H4 (cell line): ENCODE data around the gene SCUBE2. TPM values are rescaled to one million over a fixed set of nuclear protein-coding genes. Genes with fewer than 3 reads are reported as not detected.
A peak's percentile ranks its signal among the peaks of the same experiment; 100 is the strongest.

ENCODE experiments used
- DNase-seq: peaks from one replicate; pipeline ENCODE4 v3.0.0-alpha.2; 2015; ENCODE audit warnings: low spot score
- total RNA-seq: library from RNA; depleted of rRNA; stranded (reverse); fragments of >200 nt; shearing (Covaris generic); gene quantifications from 2 replicates; pipeline ENCODE4 v1.2.3, GENCODE V29; 2014; rRNA removed

Gene SCUBE2
- total RNA-seq, result 0.10 TPM in 1 of 2 replicates, not detected in the other

DNA sequence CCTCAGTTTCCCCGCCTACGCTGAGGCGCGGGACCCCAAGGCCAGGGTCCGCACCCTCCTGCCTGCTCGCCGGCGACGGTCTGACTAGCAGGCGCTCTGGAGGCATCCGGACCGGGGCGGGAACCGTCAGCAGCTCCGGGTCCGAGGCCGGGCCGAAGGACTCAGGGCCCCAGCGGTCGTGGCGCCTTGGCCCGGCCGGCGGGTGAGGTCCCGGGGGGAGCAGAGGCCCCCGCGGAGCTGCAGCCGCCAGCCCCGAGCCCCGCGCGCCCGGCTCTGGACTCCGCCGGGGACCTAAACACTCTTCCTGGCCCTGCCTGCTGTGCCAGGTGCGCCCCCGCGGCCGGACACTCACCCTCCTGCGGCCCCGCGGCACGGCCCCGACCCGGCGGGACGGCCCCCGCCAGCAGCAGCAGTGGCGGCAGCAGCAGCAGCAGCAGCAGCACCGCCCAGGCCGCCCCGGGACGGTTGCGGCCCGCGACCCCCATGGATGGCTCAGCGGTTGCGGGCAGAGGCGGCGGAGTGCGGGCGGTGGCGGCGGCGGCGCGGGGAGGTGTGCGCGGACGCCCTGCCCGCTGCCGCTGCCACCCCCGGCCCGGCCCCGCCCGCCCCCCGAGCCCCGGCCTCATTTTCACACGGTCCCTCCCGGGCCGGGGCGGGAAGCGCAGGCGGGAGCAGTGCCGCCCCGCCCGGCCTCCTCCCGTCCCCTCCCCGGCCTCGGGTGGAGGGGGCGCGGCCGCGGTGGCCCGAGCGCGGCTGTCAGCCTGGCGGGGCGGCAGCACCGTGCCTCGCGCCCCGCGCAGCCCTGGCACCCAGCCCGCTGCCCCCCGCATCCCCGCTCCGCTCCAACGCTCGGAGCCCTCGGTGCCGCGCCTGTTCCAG is at the start of gene SCUBE2:
SCUBE2 (minus strand) TSS at position 556 of the 879 bp plus-strand sequence; CDS start at position 485, 71 bp downstream.
- no peak for DNase-seq

DNA sequence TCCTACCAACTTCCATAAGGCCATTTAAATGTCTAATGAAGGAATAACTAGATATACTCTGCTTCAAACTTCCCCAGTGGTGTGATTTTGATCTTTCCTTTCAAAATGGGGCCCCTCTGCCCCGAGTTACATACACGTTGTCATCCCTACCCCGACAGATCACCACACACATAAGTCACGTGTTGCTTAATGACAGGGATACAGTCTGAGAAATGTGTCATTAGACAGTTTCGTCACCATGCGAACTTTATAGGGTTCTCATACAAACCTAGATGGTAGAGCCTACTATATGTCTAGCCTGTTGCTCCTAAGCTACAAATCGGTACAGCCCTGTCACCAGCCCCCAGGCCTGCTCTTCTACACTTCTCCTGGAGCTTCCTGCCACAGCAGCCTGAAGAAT is 49.8 kb upstream of the SCUBE2 start:
- DNase-seq, result no peak

DNA sequence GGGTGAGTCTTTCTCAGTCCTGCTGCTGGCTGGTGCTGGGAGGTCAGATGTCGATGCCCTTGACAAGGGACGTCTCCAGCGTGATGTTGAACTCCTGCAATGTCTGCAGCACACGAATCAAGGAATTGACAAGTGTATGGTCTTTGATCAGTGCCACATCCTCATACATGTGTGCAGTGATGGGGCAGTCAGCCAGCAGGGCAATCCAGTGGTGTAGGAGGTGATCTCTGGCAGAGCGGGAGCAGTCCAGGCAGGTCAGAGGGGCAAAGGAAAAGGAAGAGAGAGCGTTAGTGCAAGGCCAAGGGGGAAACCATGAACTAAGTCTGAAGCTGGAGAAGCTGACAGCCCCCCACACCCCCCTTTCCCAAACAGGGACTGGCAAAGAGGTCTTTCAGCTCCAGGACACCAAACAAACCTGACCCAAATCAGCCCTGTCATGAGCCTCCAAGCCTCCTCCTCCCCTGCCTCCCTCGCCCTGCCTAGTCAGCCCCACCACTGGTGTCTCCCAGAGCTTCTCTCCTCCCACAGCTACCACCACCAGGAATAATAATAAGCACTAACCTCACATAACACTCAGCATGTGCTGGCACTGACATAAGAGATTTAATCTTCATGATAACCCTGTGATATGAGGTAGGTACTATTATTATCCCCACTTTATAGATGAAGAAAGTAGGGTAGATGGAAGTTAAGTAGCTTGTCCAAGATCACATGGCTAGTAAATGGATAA is 48.4 kb upstream of the SCUBE2 start:
- DNase-seq, result no peak

DNA sequence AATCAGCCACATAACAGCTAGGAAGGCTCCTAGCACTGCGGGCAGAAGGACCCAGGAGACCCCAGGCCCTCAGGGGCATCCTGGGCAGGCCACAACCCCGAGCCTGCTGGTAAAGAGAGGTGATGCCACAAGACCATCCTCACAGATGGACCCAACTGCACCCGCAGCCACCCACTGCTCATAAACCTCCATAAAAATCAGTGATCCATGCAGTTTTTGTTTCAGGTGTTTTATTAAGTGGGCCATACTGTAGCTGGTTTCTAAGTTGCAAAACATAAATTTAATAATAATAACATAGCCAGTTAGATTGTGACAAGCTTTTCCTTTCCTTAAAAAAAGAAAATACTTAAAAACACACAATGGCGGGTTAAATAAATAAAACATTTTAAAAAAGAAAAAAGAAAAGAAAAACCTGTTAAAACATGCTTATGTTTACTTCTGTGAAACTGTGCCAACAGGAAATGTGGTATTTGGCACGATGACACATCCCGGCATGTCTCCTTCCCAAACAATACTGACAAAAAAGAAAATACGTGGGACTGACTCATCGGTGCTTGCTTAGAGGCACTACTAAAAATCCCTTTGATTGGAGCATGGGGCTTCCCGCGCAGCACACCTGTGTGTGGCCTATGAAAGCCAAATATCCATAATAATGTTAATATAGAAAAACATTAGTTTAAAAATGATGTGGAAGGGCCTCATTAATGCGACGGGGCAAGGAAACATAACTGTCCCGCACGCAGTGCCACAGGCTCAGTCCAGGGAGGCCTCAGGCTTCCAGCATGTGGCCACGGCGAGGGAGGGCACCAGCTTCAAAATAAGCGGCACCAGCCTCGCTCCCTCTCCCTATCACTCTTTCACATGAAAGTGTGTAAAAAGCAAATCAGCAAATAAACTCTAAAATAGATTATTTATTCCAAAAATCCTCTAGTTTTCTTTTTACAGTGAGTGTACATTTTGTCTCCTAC is 47.5 kb upstream of the SCUBE2 start:
- peak; percentile 90 for DNase-seq

DNA sequence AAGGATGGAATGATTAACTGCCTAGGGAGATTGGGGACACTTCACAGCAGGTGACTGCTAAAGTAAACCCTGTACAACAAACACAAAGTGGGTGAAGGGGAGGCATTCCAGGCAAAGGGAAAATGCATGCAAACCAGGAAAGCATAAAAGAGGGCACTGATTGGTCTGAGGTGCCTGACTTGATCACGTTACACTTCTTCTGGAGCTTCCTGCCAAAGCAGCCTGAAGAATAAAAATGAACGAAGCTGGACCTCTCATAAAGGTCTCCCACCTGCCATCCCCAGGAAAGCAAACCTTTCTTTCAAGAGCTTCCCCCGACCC is 46.7 kb upstream of the SCUBE2 start:
- DNase-seq, result no peak

DNA sequence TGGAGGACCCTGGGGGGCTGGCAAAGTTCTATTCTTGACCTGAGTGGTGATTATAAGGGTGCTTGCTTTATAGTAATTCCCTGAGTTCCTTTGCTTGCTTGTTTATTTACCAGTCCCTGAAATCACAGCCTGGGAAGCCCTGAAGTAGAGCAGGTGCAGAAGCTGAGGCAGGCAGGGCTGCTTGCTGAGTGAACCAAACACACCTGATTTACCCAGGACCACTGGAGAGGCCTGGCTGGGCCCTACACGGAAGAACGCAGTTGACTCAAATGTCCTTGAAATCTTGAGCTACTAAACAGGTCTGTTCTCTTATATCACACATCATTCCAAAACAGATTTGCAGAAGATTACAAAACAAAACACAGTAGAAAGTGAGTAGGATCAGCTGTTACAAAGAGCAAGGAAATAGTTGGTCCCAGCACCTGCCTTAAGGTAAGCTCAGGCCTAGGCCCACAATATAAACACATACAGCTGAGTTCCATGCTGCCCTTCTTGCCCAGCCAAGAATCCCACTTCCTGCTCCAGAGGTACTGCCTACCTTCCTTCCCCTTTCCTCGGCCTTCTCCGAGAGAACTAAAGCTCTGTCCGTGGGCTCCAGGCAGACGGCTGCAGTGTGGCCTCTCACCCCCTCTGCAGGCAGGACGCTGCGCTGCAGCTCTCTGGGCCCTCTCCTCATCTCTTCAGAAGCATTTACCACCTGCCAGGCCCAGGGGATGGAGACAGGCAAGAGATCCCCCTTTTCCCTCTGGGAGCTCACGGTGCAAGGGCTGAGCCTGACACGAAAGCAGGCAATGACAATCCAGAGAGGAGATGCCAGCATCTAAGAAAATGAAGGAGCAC is 46.1 kb upstream of the SCUBE2 start:
- DNase-seq, result peak; percentile 70

DNA sequence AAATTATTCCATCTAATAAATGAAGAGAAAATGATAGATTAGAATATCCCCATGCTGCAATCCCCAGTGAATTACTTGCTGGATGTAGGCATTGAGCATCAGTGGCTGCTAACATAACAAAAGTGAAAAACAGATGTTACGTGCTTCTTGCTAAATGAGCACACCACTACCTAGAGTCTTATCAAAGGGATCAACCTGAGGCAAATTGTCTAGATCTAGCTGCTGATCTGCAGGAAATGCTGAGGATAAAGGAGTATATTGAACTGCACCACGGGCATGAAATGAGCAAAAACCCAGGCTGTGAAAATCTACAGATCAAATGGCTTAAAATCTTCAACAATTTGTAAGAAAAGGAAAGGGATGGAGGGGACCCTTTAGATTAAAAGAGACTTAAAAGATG is 45.3 kb upstream of the SCUBE2 start:
- DNase-seq, result no peak

DNA sequence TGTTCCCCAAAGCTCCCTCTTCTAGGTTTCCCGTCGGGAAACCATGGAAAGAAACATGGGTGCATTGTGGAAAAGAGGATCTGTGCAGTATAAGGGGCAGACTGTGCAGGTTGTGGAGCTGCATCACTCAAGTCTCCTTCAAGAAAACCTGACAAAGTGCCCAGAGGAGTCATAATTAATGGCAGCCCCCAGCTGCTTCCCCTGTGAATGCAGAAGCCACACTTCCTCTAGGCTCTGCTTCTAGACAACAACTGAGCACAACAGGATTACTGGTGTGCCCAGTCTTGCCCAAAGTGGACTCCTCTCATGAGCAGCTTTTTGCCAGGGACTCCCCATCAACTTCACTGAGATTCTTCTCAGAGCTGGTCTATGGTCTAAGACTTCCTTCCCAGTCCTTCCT is 42.6 kb upstream of the SCUBE2 start:
- no peak for DNase-seq

DNA sequence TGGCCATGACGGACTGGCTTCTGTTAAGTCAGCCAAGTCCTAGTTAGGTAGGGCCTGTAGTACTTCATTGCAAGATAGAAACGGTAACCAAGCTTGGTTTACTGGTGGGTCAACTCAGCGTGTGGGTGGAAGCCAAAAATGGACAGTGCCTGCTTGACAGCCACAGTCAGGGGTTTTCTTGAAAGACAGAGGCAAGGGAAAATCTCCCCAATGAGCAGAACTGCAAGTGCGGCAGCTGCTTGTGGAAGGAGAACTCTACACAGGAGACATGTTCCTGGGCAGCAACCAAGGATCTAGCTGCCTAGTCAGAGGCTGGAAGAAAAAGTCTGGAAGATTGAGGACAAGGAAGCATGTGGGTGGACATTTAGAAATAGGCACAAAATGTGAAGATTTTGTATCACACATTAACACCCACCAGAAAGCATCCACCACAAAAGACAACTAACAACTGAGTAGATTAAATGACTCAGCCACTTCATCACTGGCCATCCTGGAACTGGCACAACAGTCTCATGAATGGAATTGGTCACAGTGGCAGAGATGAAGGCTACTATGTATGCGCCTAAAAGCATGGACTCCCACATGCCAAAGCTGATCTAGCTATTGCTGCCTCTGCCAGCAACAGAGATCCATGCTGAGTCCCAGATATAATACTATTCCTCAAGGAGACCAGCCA is 40.9 kb upstream of the SCUBE2 start:
- DNase-seq, result no peak

DNA sequence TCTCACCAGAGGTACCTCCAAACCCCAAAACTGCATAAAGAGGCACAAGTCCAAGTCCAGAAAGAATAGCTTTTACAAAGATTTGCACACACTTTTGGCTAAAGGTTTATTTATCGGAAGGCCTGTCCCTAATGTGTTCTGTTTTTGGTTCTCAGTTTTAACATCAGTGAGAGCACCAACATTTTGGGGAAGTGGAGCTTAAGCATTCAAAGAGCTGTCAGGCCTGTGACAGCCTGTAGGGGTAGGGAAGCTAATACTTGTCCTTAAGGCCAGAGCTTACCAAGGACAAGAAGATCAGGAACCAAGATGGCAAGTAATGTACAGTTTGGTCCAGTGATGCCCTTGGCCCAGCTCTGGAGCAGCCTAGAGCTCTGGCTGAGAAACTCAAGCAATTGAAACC is 38.9 kb upstream of the SCUBE2 start:
- no peak for DNase-seq

DNA sequence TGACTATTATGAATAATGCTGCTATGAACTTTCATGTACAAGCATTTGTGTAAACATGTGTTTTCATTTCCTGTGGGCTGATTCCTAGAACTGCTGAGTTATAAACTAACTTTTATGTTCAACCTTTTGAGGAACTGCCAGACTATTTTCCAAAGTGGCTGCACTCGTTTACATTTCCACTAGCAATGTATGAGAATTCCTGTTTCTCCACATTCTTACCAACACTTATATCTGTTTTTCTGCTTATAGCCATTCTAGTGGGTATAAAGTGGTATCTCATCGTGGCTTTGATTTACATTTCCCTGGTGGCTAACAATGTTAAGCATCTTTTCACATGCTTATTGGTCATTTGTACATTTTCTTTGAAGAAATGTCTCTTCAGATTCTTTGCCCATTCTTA is 35.2 kb upstream of the SCUBE2 start:
- no peak for DNase-seq

DNA sequence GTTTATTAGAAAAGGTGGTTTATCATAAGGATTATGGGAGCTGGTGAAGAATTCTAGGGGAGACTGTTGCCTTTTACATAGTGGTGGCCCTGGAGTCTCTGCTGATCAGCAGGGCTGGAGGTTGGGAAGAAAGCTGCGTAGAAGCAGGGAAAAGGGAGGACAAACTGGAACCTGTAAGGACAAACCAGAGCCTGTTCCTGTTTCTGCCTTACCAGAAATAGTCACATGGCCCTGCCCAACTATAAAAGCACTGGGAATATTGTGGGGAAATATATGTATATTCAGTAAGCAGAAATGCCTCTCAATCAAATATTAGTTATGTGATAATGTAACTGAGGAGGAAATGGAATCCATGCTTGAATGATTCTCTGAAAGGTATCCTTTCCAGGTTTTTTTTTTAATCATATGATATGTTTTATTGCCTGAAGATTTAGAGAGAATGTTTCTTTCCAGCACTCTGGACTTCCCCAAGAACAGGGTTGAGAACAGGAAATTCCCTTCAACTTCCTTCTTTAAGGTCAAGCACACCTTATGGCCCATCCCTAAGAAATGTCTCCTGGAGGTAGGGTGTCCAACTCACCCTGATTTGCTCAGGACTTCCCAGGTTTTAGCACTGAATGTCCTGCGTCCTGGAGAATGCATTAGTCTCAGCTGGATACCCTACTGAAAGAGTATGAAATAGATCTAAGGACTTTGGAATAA is 33.9 kb upstream of the SCUBE2 start:
- DNase-seq, result no peak

DNA sequence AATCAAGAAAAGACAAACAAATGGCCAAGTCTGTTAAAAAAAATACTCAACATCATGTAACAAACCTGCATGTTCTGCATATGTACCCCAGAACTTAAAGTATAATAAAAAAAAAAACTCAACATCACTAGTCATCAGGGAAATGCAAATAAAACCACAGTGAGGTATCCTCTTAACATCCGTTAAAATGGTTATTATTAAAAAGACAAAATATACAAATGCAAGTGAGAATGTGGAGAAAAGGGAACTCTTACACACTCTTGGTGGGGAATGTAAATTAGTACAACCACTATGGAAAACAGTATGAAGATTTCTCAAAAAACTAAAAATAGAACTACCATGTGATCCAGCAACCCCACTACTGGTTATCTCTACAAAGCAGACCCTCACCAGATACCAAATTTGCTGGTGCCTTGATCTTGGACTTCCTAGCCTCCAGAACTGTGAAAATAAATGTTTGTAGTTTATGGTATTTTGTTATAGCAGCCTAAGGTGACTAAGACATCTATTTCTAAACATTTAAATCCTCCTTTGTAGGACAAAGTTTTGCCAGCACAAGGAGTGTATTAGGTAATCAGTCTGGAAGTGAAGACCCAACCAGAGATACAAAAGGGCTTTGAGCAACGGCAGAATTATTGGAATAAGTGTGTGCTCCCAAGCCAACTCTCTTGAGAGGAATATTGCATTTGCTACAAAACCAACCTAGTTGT is 32.4 kb upstream of the SCUBE2 start:
- no peak for DNase-seq

DNA sequence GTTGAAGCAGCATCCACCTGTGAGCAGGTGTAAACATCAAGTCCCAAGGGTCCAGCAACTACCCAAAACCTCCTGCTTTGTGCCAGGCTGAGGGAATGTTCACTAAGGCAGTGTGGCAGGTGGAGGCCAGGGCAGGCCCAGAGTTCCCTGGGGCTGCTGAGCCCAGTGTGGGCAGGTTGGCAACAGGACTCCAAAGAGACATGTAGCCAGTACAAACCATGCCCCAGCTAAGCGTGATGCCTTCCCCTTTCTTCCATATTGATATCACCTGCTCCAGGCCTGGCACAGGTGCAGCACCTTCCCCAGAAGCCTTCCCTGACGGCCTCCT is 30.0 kb upstream of the SCUBE2 start:
- DNase-seq, result no peak

DNA sequence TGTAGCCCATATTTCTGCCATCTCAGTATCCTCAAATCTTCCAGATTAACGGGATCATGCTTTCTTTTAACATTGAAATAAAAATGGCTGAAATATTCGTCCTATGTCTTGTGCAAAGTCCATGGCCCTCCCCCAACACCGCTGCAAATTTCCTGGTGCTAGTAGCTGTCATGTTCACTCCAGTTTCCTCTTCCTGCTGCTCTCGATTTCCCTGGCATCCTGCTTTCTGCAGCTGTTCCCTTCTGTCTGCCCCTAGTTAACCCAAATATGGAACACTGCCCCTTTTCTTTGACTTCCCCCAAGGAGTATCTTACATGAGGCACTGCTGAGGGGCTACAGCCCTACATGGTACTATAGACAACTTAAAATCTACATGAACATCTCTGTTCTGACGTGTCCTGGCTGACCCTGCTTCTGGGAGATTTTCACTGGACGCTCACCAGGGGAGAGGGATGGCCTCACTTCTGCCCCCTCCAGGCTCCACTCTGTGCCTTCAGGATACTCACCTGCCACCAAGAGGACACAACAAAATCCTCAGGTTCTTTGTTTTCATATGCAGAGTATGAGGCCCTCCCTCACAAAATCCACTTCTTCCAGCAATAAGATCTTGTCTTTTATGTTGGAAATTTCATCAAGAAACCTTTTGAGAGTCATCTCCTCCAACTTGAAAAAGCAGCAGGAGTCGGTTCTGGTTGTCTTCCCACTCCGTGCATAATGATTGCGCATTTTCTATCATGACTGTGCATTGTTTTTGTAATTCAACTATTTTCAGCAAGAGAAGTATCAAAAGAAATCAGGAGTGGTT is 29.5 kb upstream of the SCUBE2 start:
- DNase-seq, result peak; percentile 30

DNA sequence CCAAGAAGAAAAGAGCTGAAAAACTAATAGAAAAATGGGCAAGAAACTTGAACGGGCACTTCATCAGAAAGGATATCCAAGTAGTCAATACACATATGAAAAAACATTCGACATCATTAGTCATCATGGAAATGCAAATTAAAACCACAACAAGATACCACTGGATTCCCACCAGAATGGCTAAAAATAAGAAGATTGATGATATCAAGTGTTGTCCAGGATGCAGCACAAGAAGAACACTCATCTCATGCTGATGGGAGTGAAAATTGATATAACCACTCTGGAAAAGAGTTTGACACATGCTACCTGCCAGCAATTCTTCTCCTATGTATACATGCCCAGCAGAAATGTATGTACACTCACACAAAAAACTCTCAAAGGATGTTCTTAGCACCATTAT is 26.9 kb upstream of the SCUBE2 start:
- no peak for DNase-seq

DNA sequence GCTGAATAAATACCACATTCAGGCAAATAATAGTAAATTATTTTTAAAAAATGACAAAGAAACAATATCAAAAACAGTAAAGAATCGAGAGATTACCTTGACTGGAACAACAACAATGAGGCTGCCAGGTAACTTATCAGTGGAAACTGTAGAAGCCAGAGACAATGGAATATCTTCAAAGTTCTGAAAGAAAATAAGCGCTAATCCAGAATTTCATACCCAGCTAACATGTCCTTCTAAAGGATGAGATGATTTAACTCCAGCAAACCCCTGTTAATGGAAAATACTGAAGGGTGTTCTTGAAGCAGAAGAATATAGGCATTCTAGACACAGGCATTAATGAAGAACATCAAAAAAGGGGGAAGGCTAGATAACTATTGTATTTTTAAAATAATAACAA is 20.7 kb upstream of the SCUBE2 start:
- DNase-seq, result no peak
